Measurements from ENCODE around the gene GBX1.

The GBX1 gene

GRCh38 chr7:151193203-151193978 is 25.9 kb upstream of the GBX1 start:
- no peak for DNase-seq

GRCh38 chr7:151192002-151192539 is 24.6 kb upstream of the GBX1 start:
- DNase-seq: no peak

GRCh38 chr7:151191544-151191943 is 24.1 kb upstream of the GBX1 start:
- no peak for DNase-seq

GRCh38 chr7:151189038-151189437 is 21.5 kb upstream of the GBX1 start:
- DNase-seq: no peak

GRCh38 chr7:151188252-151188542 is 20.7 kb upstream of the GBX1 start:
- no peak for DNase-seq

- DNase-seq: no peak
These were observed 20.1 kb upstream of the GBX1 start for GRCh38 chr7:151187409-151188251.

GRCh38 chr7:151186640-151187408 is 19.3 kb upstream of the GBX1 start, which contains the start of gene ASB10:
TSS of gene ASB10 (minus strand) at chr7:151187250. CDS start at chr7:151187130, 120 bp downstream.
- no peak for DNase-seq

- no peak for DNase-seq
These were observed 18.5 kb upstream of the GBX1 start for GRCh38 chr7:151185762-151186639.

GRCh38 chr7:151181011-151181431 is 13.5 kb upstream of the GBX1 start:
- no peak for DNase-seq

GRCh38 chr7:151179946-151180345 is 12.5 kb upstream of the GBX1 start:
- DNase-seq: no peak

- no peak for DNase-seq
These were observed 11.9 kb upstream of the GBX1 start for GRCh38 chr7:151179287-151179860.

GRCh38 chr7:151178831-151179230 is 11.3 kb upstream of the GBX1 start:
- DNase-seq: no peak

GRCh38 chr7:151178236-151178635 is 10.7 kb upstream of the GBX1 start:
- no peak for DNase-seq

- no peak for DNase-seq
These were observed 9.8 kb upstream of the GBX1 start for GRCh38 chr7:151177310-151177709.

- no peak for DNase-seq
These were observed 8.9 kb upstream of the GBX1 start for GRCh38 chr7:151176401-151176800.

GRCh38 chr7:151175793-151176311 is 8.4 kb upstream of the GBX1 start:
- DNase-seq: no peak

GRCh38 chr7:151175047-151175792 is 7.7 kb upstream of the GBX1 start:
- no peak for DNase-seq

GRCh38 chr7:151174246-151175046 is 7.0 kb upstream of the GBX1 start:
- no peak for DNase-seq

GRCh38 chr7:151173386-151174245 is 6.1 kb upstream of the GBX1 start:
- no peak for DNase-seq

Data from GF-D8 (cell line).